HG03045 (cell line): Measurements from ENCODE around the gene IP6K1.
"Not testable (repeated sequence)": the region's sequence is repeated elsewhere in the genome, so short reads cannot be mapped to it uniquely, and the experiment has no call there.

Experiments
- ATAC-seq: cut with Tn5 transposase; IDR thresholded peaks from one replicate; pipeline ENCODE4 v1.9.1; 2021; ENCODE audit warnings: mild to moderate bottlenecking, moderate library complexity; ENCODE audit not compliant: unreplicated experiment

IP6K1 gene

DNA sequence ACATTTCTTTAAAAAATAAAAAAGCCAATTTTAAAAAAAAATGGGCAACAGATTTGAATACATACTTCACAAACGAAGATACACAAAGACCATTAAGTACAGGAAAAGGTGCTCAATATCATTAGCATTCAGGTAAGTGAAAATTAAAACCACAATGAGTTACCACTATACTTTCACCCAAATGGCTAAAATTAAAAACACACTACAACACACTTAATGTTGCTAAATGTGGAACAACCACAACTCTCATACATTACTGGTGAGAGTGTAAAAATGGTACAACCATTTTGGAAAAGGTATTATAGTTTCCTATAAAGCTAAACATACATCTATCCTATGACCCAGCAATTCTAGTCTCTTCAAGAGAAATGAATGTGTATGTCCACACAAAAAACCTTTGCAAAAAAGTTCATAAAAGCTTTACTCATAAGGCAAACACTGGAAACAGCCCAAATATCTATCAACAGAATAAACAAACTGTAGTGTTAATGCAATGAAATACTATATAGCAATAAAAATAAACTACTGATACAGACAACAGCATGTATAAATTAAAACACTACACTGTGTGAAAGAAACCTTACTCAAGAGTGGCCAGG is 14.9 kb downstream of the IP6K1 start:
- no peak for ATAC-seq

DNA sequence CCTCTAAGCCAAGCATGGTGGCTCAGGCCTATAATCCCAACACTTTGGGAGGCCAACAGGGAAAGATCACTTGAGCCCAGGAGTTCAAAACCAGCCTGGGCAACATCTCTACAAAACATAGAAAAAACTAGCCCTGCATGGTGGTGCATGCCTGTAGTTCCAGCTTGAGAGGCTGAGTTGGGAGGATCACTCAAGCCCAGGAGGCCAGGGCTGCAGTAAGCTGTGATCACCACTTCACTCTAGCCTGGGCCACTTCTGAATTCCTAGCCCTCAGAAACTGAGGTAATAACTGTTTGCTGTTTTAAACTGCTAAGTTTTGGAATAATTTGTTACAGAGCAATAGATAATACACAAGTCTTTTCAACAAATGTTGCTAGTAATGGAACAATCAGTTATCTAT is 16.4 kb downstream of the IP6K1 start:
- ATAC-seq, result no peak

DNA sequence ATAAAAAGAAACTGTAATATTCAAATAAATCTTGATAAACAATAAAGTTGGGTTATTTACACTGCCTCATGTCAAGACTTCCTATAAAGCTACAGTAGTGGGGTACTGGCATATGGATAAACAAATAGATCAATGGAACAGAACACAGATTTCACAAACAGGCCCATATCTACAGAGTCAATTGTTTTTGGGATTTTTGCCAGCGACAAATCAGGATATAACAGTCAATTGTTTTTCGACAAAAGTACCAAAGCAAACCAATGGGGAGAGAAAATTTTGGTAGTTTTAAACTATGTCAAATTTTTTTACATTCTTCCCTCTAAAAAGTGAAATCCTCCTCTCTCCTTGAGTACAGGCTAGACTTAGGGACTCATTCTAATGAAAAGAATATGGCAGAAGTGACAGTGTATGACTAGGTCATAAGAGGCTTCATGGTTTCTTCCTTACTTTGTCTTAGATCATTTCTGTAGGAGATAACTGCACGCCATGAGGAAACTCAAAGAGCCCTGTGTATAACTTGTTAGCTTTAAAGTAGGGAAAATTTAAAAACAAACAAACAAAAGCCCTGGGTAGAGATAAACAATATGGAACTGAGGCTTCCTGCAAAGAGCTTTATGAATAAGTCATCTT is 16.9 kb downstream of the IP6K1 start:
- ATAC-seq, result no peak

DNA sequence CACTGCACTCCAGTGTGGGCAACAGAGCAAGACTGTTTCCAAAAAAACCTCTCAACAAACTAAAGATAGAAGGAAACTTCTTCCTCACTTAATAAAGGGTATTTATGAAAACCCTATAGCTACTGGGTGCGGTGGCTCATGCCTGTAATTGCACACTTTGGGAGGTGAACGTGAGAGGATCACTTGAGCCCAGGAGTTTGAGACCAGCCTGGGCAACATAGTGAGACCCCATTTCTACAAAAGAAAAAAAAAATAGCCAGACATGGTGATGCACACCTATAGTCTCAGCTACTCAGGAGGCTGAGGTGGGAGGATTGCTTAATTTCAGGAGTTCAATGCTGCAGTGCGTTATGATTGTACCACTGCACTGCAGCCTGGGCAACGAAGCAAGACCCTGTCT is 22.4 kb downstream of the IP6K1 start:
- no peak for ATAC-seq

DNA sequence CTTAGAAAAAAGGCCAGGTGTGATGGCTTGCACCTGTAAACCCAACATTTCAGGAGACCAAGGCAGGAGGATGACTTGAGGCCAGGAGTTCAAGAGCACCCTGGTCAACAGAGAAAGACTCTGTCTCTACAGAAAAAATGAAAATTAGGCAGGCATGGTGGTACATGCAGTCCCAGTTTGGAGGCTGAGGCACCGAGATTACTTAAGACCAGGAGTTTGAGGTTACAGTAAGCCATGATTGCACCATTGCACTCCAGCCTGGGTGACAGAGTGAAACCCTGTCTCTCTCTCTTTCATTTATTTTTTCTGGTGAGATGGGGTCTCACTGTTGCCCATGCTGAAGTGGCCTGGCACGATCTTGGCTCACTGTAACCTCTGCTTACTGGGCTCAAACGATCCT is 24.7 kb downstream of the IP6K1 start:
- ATAC-seq, result no peak

DNA sequence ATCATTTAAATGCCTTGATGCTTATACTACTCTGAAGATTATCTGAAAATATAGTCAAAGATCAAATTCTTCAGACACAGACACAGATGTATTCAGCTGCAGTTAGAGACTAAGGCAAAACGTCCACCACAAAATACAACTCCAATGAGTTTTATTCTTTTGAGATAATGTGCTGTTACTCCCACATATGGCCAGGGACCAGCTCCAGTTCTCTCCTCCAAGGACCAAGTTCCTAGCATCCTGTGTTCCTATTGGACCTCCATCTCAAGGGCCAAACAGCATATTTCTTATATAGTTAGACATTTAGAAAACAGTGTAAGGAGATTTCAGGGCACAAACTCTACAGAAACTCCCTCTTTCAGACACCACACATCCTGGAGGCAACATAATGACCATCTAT is 27.1 kb downstream of the IP6K1 start:
- ATAC-seq, result no peak

DNA sequence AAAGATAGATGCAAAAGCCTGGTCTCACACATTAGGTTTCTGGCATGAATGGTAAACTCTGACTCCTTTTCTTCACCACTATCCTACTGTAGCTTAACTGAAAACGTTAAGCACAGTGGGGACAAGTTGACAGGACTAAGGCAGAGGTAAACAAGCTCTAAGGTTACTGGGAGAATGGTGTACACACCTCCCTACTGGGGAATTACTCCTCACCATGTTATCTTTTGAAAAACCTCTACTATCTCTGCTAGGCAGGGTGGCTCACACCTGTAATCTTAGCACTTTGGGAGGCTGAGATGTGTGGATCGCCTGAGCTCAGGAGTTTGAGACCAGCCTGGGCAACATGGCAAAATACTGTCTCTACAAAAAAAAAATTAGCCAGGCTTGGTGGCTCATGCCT is 29.1 kb downstream of the IP6K1 start:
- no peak for ATAC-seq

DNA sequence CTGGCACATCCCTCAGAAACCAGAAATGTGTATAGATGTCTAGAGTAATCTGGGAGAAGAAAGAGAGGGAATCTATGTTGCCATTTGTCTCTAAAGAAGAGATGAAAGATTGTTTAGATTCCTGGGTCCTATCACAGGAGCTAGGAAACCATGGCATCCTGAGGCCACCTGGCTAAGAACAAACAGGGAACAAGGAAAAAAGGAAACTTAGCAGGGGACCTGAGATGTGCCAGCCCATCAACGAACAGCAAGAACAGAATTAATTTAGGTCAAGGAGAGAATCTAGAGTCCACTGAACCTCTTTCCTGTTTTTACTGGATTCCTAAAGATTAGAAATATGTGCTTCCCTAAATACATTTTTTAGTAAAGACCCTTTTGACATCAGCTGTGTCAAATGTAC is 30.3 kb downstream of the IP6K1 start:
- ATAC-seq, result no peak

DNA sequence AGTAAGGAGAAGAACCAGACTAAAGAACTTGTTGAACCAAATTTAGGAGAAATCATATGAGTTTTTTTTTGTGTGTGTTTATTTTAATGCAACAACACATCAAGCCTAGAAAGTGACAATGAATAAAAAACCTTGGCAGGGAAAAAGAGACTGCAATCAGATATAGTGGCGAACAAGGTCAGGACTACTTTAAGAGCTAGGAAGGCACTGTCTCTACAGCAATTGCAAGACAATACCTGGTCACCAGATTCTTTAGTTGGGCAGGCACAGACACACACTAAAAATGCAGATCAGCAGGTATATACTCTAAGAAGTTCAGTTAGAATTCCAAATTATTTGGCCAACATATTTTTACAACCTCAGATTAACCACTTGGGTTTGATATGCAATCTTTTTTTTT is 31.8 kb downstream of the IP6K1 start:
- ATAC-seq, result no peak

DNA sequence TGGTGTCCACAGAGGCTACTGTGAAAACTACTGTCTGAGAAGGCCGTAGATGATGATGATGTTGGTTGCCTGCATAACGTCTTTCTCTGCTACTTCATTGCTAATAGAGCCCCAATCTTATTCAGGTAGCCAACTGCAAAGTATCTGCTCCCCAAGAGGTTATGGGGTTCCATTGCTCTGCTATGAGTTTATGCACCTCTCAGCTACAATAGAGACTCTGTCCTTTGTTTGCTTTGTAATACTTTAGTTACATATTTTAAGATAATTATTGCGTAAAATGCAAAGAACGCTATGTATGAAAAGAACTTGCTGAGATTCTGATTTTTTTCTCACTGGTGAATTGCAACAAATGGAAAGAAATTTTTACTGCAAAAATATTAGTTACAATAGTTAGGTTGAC is 34.8 kb downstream of the IP6K1 start:
- ATAC-seq, result no peak

DNA sequence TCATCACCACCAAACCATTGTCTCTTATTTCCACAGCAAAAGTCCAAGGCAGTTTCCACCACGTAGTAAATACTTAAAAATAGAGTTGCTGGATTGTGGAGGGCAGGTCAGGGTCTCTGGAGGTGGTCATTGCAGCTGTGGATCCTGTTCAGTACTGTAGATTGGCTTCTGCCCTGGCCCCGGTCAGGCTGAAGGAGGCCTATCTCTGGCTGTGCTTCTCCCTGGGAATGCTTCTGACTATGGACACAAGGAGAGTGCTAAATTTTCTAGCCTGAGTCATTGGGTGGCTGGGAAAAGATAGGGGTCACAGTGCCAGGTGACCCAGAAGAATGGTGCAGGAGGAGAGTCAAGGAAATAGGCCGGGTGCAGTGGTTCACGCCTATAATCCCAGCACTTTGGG is 36.3 kb downstream of the IP6K1 start:
- ATAC-seq, result no peak

DNA sequence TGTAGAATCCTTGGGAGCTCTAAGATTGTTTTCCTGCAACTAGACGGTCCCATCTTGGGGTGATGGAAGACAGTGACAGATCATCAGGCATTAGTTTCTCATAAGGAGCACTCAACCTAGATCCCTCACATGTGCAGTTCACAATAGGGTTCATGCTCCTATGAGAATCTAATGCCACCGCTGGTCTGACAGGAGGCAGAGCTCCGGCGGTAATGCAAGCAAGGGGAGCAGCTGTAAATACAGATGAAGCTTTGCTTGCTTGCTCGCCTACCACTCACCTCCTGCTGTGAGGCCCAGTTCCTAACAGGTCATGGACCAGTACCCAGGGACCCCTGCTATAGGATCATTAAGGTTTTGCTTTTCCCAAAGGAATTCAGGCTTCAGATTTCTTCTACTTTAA is 37.5 kb downstream of the IP6K1 start:
- ATAC-seq, result not testable (repeated sequence)

DNA sequence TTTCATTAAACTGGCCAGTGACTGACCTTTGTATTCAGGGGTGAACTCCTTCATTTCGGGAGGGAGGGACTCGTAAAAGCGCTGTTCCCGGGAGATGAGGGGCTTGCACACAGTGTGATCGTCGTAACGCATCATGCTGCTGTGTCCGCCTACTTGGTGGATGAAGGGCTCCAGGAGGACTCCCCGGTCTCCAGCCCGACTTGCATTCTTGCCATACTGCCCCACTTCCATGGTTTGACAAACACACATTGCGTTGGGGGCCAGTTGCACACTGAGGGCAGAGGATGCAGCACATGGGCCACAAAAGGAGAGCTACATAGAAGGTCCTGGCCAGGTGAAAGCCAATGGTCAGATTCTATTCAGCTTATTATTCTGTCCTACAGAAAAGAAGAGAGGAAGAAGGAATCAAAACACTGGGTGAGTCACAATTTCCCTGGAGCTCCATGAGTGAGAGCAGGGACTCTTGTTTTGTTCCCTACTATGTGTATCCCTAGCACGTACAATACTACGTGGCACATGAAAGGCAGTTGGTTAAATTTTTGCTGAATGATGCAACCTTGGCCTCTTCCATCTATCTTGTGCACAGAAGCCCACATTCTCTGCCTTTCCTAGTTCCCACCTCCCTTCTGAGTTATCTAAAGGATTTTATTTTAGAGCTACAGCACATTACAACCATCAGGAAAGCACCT is 38.4 kb downstream of the IP6K1 start:
- no peak for ATAC-seq

DNA sequence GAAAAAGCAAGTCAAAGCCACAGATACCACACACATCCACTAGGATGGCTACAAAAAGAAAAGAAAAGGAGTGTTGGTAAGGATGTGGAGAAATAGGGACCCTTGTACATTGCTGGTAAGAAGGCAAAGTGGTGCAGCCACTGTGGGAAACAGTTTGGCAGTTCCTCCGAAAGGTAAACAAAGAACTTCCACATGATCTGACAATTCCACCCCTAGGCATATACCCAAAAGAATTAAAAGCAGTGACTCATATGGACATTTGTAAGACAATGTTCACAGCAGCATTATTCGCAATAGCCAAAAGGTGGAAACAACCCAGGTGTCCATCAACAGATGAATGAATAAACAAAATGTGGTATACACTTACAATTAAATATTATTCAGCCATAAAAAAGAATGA is 40.4 kb downstream of the IP6K1 start:
- ATAC-seq, result no peak

DNA sequence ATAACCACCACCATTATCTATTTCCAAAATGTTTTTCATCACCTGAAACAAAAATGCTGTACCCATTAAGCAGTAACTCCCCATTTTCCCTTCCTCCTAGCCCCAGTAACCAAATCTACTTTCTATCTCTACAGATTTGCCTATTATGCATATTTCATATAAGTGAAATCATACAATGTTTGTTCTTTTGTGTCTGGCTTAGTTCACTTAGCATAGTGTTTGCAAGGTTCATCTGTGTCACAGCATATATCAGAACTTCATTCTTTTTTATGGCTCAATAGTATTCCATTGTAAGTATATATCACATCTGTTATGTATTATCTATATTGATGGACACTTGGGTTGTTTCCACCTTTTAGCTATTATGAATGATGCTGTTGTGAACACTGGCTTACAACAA is 45.9 kb downstream of the IP6K1 start:
- no peak for ATAC-seq

DNA sequence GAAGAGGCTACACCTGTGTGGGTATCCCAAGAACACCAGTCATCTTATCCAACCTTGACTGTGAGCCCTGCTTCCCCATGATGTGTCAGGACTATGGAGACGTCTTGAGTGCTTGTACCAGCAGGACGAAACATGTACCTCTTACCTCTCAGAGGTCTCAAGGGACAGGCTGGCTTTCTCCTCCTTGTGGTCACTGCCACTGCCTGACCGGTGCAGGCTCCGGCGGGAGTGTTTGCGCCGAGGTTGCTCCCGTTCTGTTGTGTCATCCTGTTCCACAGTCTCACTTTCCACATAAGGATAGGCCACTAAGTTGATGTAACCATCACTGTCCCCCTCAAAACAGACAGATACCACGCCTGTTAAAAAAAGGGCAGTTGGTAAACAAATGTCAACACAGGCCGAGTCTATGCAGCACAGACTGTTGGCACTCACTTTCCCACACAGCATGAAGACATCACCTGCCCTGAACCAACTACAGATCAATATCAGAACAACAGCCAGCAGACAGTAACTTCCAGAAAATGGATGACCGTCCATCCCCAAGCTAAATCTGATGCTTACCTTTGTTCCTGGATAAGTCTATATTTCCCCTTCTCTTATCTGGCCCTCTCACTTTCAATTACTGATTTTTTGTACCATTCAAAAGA is 48.2 kb downstream of the IP6K1 start:
- no peak for ATAC-seq

DNA sequence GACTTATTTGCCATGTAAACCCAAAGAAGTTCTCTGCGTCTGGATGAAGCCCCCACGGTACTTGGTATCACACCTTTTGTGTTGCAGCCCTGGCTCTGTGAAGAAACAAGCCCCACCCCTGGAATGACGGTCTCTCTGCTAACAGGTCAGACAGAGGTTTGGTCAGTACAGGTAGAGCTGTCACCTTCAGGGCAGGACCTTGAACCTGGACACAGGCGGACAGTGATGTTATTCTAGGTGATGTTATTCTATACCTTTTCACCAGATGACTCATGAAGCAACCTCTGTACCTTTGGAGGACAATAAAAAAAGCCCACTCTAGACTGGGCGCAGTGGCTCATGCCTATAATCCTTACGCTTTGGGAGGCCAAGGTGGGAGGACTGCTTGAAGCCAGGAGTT is 51.6 kb downstream of the IP6K1 start:
- ATAC-seq, result no peak

DNA sequence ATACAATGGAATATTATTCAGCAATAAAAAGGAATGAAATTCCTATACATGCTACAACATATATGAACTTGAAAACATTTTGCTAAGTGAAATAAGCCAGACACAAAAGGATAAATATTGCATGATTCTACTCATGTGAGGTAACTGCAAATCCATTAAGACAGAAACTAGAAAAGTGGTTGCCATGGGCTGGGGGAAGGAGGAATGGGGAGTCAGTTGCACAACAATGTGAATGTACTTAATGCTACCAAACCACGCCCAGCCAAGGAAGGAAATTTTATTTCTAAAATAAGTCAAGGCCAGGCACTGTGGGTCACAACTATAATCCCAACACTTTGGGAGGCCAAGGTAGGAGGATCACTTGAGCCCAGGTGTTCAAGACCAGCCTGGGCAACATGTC is 52.8 kb downstream of the IP6K1 start:
- no peak for ATAC-seq

DNA sequence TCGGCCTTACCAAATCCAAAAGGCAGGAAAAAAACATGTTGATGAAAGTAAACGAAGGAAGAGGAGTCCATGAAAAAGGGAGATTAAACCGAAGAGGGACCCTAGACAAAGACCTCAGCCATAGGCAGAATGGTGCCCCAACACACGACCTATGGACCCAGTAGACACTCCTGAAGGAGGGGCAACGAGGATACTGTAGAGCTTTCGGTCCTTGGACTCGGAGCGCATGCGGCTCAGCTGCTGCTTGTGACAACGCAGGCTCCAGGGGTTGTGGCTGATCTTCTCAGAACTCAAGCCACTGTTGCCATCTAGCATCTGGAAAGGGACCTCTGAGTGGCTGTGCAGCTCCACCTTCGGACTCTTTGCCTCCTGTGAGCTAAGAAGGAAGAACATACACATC is 53.7 kb downstream of the IP6K1 start:
- no peak for ATAC-seq

DNA sequence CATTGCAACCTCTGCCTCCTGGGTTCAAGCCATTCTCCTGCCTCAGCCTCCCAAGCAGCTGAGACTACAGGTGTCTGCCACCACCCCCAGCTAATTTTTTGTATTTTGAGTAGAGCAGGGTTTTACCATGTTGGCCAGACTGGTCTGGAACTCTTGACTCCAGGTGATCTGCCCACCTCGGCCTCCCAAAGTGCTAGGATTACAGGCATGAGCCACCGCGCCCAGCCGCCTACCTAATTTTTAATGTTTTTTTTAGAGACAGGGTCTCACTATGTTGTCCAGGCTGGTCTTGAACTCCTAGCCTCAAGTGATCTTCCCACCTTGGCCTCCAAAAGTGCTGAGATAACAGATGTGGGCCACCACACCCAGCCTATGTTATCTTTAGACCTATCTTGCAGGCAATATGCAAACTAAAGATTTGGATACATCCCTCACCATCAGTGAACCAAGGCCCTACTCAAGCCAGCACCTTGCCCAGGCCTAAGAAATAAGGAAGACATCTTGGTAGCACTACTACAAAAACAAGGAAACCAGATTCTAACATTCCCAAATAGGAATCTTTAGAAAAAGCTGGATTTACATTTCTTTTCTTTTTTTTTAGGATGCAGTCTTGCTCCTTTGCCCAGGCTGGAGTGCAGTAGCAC is 56.3 kb downstream of the IP6K1 start:
- ATAC-seq, result no peak

DNA sequence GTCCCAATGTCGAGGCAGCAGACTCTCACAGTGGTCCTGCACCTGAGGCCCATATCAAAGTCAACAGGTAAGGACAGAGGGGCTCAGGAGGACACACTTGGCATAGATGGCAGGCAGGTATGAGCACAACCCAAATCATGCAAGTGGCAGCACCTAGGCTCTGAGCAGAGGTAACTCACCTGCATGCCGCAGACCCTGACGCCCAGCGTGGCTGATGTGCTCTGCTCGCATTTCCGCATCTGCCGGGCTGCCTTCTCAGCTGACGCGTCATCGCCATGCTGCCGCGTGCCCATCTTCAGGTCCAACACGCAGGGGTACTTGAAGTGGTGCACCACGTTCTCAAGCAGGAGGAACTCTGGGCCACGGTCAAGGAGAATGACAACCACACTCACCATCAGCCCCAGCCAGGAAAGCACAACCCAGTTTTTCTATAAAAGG is 58.4 kb downstream of the IP6K1 start:
- no peak for ATAC-seq
